DMS 273 (cell line): ENCODE results near the gene CCDC88B.
A peak's percentile ranks its signal among the peaks of the same experiment; 100 is the strongest.

Experiments used
- DNase-seq: peaks from one replicate; lab custom pipeline; 2025; ENCODE audit not compliant: unreplicated experiment; lab: John Stamatoyannopoulos, UW

The CCDC88B gene

DNA sequence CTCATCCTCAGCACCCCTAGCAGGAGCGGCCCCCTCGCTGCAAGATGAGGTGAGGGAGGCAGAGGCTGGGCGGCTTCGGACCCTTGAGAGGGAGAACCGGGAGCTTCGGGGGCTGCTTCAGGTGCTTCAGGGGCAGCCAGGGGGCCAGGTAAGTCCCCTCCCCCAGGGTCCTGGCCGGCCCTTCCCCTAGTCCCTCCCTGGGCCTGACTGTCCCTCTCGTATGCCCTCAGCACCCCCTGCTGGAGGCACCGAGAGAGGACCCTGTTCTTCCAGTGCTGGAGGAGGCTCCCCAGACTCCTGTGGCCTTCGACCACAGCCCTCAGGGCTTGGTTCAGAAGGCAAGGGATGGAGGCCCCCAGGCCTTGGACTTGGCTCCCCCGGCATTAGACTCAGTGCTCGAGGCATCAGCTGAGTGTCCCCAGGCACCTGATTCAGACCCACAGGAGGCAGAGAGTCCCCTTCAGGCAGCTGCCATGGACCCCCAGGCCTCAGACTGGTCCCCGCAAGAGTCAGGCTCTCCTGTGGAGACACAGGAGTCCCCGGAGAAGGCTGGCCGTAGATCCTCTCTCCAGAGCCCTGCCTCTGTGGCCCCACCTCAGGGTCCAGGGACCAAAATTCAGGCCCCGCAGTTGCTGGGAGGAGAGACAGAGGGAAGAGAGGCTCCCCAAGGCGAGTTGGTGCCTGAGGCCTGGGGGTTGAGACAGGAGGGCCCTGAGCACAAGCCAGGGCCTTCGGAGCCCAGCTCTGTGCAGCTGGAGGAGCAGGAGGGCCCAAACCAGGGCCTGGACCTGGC, 4.0 kb downstream of the CCDC88B start:
- DNase-seq = peak; percentile 57

DNA sequence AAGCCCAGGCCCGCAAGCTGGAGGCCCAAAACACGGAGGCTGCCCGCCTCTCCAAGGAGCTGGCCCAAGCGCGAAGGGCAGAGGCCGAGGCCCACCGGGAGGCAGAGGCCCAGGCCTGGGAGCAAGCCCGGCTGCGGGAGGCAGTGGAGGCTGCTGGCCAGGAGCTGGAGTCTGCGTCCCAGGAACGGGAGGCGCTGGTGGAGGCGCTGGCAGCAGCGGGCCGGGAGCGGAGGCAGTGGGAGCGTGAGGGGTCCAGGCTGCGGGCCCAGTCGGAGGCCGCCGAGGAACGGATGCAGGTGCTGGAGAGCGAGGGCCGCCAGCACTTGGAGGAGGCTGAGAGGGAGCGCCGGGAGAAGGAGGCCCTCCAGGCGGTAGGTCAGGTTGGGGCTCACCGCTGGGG, 4.8 kb downstream of the CCDC88B start:
- no peak for DNase-seq

DNA sequence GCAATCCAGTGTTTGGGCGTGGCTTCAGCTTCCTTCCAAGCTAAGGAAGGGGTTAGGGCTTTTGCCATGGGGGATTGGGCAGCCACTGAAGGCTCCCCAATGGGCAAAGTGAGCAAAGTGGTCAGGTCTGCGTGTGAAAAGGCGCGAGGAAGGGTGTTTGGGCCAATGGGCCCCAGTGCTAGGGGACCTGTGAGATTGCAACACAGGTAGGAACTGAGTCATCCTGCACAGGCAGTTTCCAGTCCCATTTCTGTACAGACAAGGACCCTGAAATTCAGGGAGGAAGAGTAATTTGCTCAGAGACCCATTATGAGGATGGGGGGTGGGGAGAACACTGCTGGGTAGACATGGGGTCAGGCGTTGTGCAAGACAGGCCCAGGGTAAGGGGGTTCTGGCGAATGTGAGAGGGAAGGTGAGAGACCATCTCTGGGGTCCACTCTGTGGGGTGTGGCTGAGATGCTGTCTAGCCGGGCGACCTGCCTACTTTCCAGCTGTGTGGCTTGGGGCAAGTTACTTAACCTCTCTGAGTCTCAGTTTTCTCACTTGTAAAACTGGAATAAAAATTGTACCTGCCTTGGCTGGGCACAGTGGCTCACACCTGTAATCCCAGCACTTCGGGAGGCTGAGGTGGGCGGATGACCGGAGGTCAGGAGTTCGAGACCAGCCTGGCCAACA, 7.3 kb downstream of the CCDC88B start:
- DNase-seq = no peak

DNA sequence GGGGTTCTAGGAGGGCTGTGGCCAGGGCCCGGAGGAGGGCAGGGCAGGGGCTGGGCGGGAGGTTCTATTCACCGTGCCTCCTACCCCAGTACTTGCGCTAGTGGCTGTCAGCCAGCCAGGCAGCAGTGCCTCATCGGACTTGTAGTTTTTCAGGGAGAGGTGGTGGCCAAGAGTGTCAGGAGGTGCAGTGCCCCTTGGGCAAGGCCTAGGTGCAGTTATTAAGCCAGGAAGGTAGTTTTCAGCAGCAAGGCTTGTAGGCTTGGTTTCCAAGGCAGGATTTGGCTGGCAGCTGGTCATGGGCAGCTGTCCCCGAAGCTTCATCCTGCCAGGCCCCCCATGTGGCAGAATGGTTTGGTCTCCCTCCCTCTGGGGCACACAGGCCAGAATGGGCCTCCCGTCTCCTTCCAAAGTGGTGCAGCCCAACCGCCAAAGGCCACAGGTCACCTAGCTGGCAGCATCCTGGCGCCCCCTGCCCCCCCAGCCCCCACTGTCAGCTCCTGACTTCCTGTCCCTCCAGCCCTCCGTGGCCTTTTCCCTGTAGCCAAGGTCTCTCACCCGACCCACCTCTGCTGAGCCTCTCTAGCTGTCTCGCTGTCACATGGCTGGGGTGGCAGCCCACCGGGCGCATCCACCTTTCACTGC, 8.5 kb downstream of the CCDC88B start:
- DNase-seq = peak; percentile 76

DNA sequence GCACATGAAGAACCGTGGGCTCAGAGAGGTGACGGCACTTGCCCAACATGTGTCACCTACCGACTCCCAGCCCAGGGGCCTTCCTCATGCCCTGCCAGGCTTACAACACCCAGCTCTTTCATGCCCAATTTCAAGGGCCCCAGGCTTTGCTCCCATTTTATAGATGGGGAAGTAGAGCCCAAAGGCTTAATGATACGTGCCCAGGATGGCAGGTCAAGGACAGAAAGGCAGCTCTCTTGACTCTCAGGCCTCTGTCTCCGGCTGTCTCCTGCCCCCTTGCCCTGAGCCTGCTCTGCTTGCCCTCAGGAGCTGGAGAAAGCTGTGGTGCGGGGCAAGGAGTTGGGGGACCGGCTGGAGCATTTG, 9.0 kb downstream of the CCDC88B start:
- DNase-seq = no peak

DNA sequence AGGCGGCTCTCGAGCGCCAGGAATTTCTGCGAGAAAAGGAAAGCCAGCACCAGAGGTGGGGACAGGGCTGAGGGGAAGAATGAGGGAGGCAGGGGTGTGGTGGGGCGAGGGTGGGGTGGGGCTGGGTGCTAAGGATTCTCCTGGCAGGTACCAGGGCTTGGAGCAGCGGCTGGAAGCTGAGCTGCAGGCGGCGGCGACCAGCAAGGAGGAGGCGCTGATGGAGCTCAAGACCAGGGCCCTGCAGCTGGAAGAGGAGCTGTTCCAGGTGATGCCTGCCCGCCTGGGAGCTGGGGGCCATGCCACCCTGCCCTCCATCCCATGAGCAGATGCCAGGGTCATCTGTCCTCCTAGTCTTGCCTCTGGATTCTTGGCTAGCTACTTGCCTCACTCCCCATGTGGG, 9.4 kb downstream of the CCDC88B start:
- DNase-seq = no peak

DNA sequence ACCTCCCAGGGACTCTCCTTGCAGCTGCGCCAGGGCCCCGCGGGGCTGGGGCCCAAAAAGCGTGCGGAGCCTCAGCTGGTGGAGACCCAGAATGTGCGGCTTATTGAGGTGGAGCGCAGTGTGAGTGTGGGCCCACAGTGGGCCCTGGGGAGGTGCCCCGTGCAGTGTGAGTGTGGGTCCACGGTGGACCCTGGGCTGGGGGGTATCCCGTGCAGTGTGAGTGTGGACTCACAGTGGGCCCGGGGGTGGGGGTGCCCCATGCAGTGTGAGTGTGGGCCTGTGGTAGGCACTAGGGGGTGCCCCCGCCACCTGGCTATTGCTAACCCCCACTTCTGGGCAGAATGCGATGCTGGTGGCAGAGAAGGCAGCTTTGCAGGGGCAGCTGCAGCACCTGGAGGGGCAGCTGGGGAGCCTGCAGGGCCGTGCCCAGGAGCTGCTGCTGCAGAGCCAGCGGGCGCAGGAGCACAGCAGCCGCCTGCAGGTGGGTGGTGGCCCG, 11.2 kb downstream of the CCDC88B start:
- DNase-seq = no peak

DNA sequence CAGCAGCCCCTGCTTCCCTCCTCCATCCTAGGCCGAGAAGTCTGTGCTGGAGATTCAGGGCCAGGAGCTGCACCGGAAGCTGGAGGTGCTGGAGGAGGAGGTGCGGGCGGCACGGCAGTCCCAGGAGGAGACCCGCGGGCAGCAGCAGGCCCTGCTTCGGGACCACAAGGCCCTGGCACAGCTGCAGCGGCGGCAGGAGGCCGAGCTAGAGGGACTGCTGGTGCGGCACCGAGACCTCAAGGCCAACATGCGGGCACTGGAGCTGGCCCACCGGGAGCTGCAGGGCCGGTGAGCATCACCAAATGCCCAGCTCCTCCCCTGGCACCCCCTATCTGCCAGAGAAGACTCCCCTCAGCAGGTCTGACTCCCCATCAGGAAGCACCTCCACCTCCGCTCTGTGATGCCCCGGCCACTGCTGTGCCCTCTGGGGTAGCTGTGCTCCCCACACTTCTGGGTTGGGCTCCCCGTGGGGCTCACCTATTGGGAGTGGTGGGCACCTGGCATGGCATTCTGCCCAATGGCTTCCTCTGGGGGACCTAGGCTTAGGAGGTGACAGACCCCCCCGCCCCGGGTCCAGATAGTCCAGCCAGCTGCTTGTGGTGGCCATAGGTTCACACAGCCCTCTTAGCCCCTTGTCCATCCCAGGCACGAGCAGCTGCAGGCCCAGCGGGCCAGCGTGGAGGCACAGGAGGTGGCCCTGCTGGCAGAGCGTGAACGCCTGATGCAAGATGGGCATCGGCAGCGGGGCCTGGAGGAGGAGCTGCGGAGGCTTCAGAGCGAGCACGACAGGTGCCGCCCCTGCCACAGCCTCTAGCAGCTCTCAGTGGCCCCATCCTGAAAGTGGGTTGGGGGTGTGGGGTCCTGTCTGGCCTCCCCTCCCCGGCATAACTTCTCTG, 12.3 kb downstream of the CCDC88B start:
- no peak for DNase-seq

DNA sequence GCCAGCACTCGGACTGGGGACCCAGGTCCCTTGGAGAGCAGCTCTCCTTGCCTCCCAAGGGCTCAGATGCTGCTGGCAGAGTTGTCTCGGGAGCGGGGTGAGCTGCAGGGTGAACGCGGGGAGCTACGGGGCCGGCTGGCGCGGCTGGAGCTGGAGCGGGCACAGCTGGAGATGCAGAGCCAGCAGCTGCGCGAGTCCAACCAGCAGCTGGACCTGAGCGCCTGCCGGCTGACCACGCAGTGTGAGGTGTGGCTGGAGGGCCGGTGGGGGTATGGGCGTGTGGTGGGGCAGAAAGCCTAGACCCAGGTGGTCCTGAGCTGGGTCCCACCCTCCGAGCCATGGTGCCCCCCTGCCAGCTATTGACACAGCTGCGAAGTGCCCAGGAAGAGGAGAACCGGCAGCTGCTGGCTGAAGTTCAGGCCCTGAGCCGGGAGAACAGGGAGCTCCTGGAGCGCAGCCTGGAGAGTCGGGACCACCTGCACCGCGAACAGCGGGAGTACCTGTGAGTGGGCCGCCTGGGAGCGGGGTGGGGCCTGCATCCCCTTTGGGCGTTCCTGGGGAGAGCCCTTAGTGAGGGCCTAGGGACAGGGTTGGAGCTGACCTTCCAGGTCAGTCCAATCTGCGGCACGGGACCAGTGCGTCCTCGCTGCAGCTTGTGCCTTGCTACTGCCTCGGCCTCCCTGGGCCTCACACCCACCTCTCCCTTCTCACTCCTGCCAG, 13.2 kb downstream of the CCDC88B start:
- DNase-seq = peak; percentile 31

DNA sequence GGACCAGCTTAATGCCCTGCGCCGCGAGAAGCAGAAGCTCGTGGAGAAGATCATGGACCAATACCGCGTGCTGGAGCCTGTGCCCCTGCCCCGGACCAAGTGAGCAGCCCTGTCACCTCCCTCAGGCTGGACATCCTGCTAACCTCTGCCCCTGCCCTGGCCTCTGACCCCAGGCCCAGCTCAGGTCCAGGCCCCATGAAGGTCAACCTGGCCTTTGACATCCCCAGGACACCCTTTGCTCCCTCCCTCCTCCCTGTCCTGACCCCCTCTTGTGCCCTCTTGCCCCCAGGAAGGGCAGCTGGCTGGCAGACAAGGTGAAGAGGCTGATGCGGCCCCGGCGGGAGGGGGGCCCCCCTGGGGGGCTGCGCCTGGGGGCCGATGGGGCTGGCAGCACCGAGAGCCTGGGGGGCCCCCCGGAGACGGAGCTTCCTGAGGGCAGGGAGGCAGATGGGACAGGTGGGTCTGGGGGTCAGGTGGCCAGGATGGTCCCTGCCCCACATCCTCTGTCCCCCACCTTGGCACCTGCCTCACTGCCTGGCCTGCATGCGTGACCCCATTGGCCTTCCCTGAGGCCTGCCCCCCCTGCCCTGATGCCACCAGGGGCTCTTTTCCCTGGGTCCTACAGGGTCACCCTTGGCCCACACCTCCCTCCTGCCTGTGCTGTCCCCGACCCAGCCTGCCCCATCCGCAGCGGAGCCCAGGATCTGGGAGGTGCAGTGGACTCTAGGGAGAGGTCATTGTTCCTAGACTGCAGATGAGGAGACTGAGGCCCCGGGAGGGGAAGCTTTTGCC, 13.9 kb downstream of the CCDC88B start:
- no peak for DNase-seq

DNA sequence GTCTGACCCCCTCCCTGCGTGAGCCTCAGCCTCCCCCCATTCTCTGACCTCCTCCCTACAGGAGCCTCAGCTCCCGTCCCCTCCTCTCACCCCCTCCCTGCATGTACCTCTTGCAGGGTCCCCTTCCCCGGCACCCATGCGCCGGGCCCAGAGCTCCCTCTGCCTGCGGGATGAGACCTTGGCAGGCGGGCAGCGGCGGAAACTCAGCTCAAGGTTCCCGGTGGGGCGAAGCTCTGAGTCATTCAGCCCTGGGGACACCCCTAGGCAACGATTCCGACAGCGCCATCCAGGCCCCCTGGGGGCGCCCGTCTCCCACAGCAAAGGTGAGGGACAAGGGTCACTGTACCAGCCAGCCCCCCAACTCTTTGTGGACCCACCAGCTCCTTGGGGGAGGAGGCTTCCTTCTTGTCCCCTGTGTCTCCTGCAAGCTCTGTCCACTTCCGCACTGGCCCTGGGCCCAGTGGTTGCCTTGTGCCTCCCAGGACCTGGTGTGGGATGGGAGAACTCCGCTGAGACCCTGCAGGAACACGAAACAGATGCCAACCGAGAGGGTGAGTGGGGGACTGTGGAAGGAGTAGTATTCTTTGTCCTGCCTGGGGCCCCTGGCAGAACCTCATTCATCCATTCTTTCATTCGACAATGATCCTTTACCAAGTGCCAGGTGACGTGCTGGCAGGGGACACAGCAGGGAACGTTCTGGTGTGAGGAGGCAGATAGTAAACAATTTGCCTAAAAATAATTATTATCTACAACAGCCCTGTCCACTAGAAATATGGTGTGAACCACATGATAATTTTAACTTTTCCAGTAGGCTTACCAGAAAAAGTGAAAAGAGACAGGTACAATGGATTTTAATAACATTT, 15.3 kb downstream of the CCDC88B start:
- peak; percentile 83 for DNase-seq

DNA sequence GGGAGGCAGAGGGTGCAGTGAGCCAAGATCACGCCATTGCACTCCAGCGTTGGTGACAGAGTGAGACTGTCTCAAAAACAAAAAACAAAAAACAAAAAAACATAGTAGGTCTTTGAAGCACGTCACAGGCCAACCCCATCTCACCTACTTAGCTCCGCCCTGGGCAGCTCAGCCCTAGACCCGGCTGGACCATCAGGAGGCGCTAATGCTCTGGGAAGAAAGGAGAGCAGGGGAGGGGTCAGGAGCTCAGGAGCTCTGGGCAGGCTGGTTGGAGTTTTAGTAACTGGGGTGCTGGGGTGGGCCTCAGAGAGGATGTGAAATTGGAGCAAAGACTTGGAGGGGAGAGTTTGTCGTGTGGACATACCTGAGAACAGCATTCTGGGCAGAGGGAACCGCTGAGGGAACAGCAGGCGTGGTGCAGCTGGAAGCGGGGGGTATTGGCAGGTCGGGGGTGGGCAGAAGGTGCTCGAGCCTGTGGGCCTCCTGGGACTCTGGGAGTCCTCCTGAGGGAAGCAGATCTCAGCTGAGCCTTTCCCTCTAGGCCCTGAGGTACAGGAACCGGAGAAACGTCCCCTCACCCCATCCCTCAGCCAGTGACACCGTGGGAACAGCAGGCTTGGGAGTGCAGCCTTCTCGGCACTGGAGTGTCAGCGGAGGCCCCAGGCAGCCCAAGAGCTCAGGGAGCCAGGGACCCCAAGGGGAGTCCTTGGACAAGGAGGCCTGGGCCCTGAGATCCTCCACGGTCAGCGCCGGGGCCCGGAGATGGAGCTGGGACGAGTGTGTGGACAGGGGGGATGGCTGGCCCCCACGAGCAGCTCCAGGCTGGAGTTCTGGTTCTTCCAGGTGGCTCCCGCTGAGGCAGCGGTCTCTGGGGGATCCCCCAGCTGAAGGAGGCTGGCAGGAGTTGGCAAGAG, 16.8 kb downstream of the CCDC88B start:
- DNase-seq = peak; percentile 80

DNA sequence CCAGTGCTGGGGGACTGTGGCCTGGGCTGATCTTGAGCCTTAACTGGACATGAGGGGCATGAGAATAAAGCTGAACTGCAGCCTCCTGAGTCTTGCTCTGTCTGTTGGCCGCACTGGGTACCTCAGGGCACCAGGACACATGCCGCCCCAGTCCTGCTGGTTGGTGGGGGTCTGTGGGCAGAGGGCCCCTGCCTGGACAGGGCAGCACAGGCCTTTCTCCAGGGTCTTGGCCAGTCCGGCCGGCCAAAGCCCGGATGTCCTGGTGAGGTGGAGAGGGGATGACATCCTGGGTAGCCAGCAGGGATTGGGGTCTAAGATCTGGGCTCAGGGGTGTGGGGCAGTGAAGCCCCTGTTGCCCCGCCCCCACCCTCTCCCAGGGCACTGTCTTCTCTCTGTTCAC, 17.4 kb downstream of the CCDC88B start:
- no peak for DNase-seq

DNA sequence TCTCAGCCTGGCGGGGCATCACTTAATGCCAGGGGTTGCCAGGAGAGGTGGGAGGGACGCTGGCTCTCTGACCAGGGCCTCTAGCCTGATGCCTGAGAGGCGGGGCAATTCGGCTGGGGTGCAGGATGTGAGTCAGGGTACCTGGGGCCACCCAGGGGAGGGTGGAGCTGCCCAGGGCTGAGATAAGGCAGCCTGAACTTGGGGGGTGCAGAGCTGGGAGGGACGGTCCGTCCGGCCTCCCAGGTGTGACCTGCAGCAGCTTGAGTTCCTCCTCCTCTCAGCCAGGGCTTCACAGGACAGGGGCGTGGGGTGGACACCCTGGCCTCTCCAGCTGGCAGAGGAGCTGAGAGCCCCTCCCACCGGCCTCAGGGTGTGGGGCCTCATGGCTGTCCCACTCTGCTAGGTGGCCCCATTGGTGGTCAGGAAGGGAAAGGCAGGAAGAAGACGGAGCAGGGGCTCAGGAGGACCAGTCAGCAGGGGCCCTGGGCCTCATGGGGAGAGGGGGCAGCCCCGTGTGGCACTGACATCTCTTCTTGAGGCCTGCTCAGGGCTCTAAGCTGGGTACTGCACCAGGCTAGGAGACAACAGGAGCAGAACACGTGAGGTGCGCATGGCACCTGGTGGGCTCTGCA, 18.0 kb downstream of the CCDC88B start:
- DNase-seq = no peak

DNA sequence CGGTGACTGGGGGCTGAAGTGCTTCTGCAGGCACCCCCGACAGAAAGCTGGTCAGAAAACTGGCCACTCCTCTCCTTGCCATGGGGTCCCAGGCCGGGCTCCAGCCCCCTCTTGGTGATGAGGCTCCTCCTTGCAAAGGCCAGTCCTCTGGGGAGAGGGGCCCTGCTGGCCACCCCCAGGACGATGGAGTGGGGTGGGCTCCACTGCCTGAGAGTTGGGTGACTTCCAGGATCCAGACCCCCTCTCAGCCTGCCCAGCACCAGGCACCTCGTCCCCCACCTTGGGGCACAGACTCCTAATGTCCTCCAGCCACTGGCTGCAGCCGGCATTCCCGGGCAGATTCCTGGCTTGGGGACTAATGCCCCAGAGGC, 18.5 kb downstream of the CCDC88B start:
- DNase-seq = no peak

DNA sequence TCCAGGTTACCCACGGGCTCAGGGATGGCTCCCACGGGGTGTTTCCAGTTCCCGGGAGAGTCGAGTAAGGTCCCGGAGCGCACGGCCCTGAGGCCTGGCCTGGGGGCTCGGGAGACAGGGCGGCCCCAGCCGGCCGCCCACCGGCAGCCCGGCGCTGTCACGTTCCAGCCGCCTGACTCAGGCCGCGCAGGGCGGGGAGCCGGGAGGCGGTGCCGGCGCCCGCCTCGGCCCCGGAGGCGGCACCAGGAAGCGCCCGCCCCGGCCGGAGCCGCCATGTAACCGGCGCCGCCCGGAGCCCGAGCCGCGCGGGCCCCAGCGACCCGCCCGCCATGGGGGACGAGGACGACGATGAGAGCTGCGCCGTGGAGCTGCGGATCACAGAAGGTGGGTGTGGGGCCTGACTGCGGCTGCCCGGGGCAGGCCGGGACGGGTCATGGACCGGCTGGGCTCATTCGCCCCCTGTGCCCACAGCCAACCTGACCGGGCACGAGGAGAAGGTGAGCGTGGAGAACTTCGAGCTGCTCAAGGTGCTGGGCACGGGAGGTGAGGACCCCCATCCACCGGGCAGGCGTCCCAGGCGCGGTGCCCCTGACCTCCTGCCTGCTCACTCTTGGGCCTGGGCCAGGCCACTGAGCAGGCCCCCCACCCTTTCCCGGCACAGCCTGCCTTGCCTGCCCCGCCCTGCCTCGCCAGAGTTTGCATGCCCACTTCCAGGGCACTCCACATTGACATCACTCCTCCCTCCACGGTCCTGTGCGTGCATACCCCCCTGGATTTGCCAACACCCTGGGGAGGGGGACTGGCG, 19.1 kb downstream of the CCDC88B start, which contains the start of gene RPS6KA4:
RPS6KA4 (plus strand) TSS at position 256 of the 805 bp plus-strand sequence; CDS start at position 330, 74 bp downstream.
- peak; percentile 76 for DNase-seq
